Caki2 (cell line): Measurements from ENCODE around the gene CD300H. TPM values are rescaled to one million over a fixed set of nuclear protein-coding genes. Genes with fewer than 3 reads are reported as not detected.
"Not testable (repeated sequence)": the region's sequence is repeated elsewhere in the genome, so short reads cannot be mapped to it uniquely, and the experiment has no call there.

ENCODE experiments used
- DNase-seq: peaks from one replicate; pipeline ENCODE4 v3.0.0-alpha.2; 2015; ENCODE audit warnings: low read depth
- in situ Hi-C: cut with HindIII; loops from 2 replicates; pipeline ENCODE4 v1.10.0; 2016; ENCODE audit warnings: low sequenced_read_pairs, low pct_unique_long_range_greater_than_20kb, mixed read lengths
- total RNA-seq: library from RNA; depleted of rRNA; stranded (reverse); fragments of >200 nt; shearing (Covaris generic); gene quantifications from 2 replicates; pipeline ENCODE4 v1.2.3, GENCODE V29; 2014; ENCODE audit warnings: low replicate concordance

The CD300H gene
- total RNA-seq, 1 experiment from 2014 or later, result not detected

GRCh38 chr17:74592087-74592990 lies 25.0 kb upstream of the CD300H start, which contains the start of gene CD300LD:
CD300LD (minus strand) TSS chr17:74592283; CDS start chr17:74592202, 81 bp downstream.
- in situ Hi-C loops, result no loop called here

GRCh38 chr17:74591503-74591902 lies 24.2 kb upstream of the CD300H start:
- in situ Hi-C loops, result no loop called here

More at GRCh38 chr17:74592087-74592990, 25.0 kb upstream of the CD300H start, which contains the start of gene CD300LD:
- DNase-seq, result no peak

GRCh38 chr17:74585711-74586110 lies 18.4 kb upstream of the CD300H start:
- no peak for DNase-seq
- in situ Hi-C loops, result no loop called here

More at GRCh38 chr17:74591503-74591902, 24.2 kb upstream of the CD300H start:
- DNase-seq, result no peak

- in situ Hi-C loops, result no loop called here
These were observed 17.2 kb upstream of the CD300H start for GRCh38 chr17:74584292-74585060.

GRCh38 chr17:74582633-74583032 lies 15.3 kb upstream of the CD300H start:
- in situ Hi-C loops, result no loop called here

More at GRCh38 chr17:74584292-74585060, 17.2 kb upstream of the CD300H start:
- DNase-seq, result no peak

GRCh38 chr17:74579900-74580299 lies 12.6 kb upstream of the CD300H start:
- DNase-seq, result no peak
- in situ Hi-C loops, result no loop called here

More at GRCh38 chr17:74582633-74583032, 15.3 kb upstream of the CD300H start:
- DNase-seq, result no peak

GRCh38 chr17:74578979-74579378 lies 11.7 kb upstream of the CD300H start:
- no peak for DNase-seq
- in situ Hi-C loops, result no loop called here

- no peak for DNase-seq
- in situ Hi-C loops, result no loop called here
These were observed 7.3 kb upstream of the CD300H start for GRCh38 chr17:74574489-74575142.

GRCh38 chr17:74573635-74574034 lies 6.3 kb upstream of the CD300H start:
- in situ Hi-C loops, DNase-seq: not testable (repeated sequence)

- in situ Hi-C loops, result no loop called here
- no peak for DNase-seq
These were observed 5.9 kb upstream of the CD300H start for GRCh38 chr17:74573169-74573568.

GRCh38 chr17:74571621-74572270 lies 4.4 kb upstream of the CD300H start:
- DNase-seq, result no peak
- in situ Hi-C loops, result no loop called here

GRCh38 chr17:74569020-74570003 lies 2.0 kb upstream of the CD300H start:
- in situ Hi-C loops, result no loop called here
- DNase-seq, result peak; percentile 97

GRCh38 chr17:74568106-74568873 lies 981 bp upstream of the CD300H start:
- DNase-seq, result no peak
- in situ Hi-C loops, result no loop called here

- DNase-seq, result peak; percentile 35
- in situ Hi-C loops, result no loop called here
These were observed 1.1 kb downstream of the CD300H start for GRCh38 chr17:74566132-74566753.

- no peak for DNase-seq
- in situ Hi-C loops, result no loop called here
These were observed 2.2 kb downstream of the CD300H start for GRCh38 chr17:74565126-74565525.

GRCh38 chr17:74563358-74563757 lies 4.0 kb downstream of the CD300H start:
- in situ Hi-C loops, result no loop called here
- no peak for DNase-seq
